Measurements from ENCODE around the gene MAP3K3.

GRCh38 chr17:63701868-63702720 is 79.9 kb downstream of the MAP3K3 start:
- TF ChIP-seq BDP1 (IDR thresholded peaks at IDR 0.05; ENCODE audit: insufficient read depth, insufficient read length) (no peak), KLF16 (IDR thresholded peaks at IDR 0.05) (no peak), YY1 (IDR thresholded peaks at IDR 0.05; ENCODE audit: borderline replicate concordance in 1 of 3, control insufficient read depth in 1 of 3, extremely low read depth in 1 of 3, insufficient read depth in 3 of 3, insufficient read length in 1 of 3, insufficient replicate concordance in 2 of 3, low read depth in 1 of 3, low read length in 2 of 3) (no peak), ZFP91 (CRISPR knock-in tag; IDR thresholded peaks at IDR 0.05) (no peak), TAF1 (IDR thresholded peaks at IDR 0.05; ENCODE audit: control insufficient read depth, extremely low read depth, insufficient read depth, low read length, severe bottlenecking) (no peak), ZNF253 (CRISPR knock-in tag; conservative IDR thresholded peaks at IDR 0.05) (no peak), CTCF (IDR thresholded peaks at IDR 0.05 in 2 of 3, conservative IDR thresholded peaks at IDR 0.05 in 1 of 3; ENCODE audit: insufficient read depth in 2 of 3, low read depth in 1 of 3, low read length in 3 of 3) (no peak)
